GM19438 (cell line): ENCODE data around the gene PTPRZ1.

ENCODE experiments used
- ATAC-seq: cut with Tn5 transposase; IDR thresholded peaks from one replicate; pipeline ENCODE4 v1.9.1; 2021; ENCODE audit warnings: low read depth; ENCODE audit not compliant: unreplicated experiment

Gene PTPRZ1

GRCh38 chr7:121953164-121953563 is 80.2 kb downstream of the PTPRZ1 start:
- ATAC-seq, result no peak

GRCh38 chr7:121953601-121954000 is 80.6 kb downstream of the PTPRZ1 start:
- ATAC-seq, result no peak

GRCh38 chr7:121954803-121955202 is 81.8 kb downstream of the PTPRZ1 start:
- no peak for ATAC-seq

GRCh38 chr7:121957626-121958025 is 84.7 kb downstream of the PTPRZ1 start:
- no peak for ATAC-seq

- no peak for ATAC-seq
Measured at GRCh38 chr7:121960678-121961077, 87.7 kb downstream of the PTPRZ1 start.

GRCh38 chr7:121961089-121961867 is 88.3 kb downstream of the PTPRZ1 start:
- no peak for ATAC-seq

- no peak for ATAC-seq
Measured at GRCh38 chr7:121966276-121966934, 93.4 kb downstream of the PTPRZ1 start.

- no peak for ATAC-seq
Measured at GRCh38 chr7:121966935-121967332, 94.0 kb downstream of the PTPRZ1 start.

GRCh38 chr7:121985476-121986030 is 112.6 kb downstream of the PTPRZ1 start:
- ATAC-seq, result no peak

- ATAC-seq, result no peak
Measured at GRCh38 chr7:121992068-121992467, 119.1 kb downstream of the PTPRZ1 start.

- peak; percentile 96 for ATAC-seq
Measured at GRCh38 chr7:121994625-121995410, 121.9 kb downstream of the PTPRZ1 start.

- no peak for ATAC-seq
Measured at GRCh38 chr7:122006687-122007086, 133.7 kb downstream of the PTPRZ1 start.

- ATAC-seq, result no peak
Measured at GRCh38 chr7:122010116-122010515, 137.2 kb downstream of the PTPRZ1 start.

- ATAC-seq, result no peak
Measured at GRCh38 chr7:122013065-122013464, 140.1 kb downstream of the PTPRZ1 start.

GRCh38 chr7:122013630-122014029 is 140.7 kb downstream of the PTPRZ1 start:
- ATAC-seq, result no peak

GRCh38 chr7:122014697-122015096 is 141.7 kb downstream of the PTPRZ1 start:
- ATAC-seq, result no peak

- no peak for ATAC-seq
Measured at GRCh38 chr7:122018032-122018431, 145.1 kb downstream of the PTPRZ1 start.

GRCh38 chr7:122027058-122027457 is 154.1 kb downstream of the PTPRZ1 start:
- no peak for ATAC-seq

- no peak for ATAC-seq
Measured at GRCh38 chr7:122033641-122034040, 160.7 kb downstream of the PTPRZ1 start.

GRCh38 chr7:122035876-122036275 is 162.9 kb downstream of the PTPRZ1 start:
- no peak for ATAC-seq

GRCh38 chr7:122038134-122038533 is 165.2 kb downstream of the PTPRZ1 start:
- ATAC-seq, result no peak
